ENCODE data around the gene PLEKHM2.

The PLEKHM2 gene

GRCh38 chr1:15708486-15709137 lies 24.5 kb downstream of the PLEKHM2 start:
- Histone ChIP-seq H3K27ac (no peak overlapping the region), H3K4me3 (no peak overlapping the region)
- no peak for TF ChIP-seq CTCF (IDR thresholded peaks at IDR 0.05)
- DNase-seq (ENCODE audit: low spot score) = no peak

- Histone ChIP-seq H3K4me3 (no peak overlapping the region), H3K27ac (no peak overlapping the region)
- DNase-seq (ENCODE audit: low spot score) = no peak
- TF ChIP-seq CTCF (IDR thresholded peaks at IDR 0.05) = no peak
Observed at GRCh38 chr1:15709226-15709625, 25.1 kb downstream of the PLEKHM2 start.

GRCh38 chr1:15712168-15712567 lies 28.0 kb downstream of the PLEKHM2 start:
- no peak for TF ChIP-seq CTCF (IDR thresholded peaks at IDR 0.05)
- Histone ChIP-seq H3K27ac (no peak overlapping the region), H3K4me3 (no peak overlapping the region)
- DNase-seq (ENCODE audit: low spot score) = no peak

GRCh38 chr1:15714406-15715136 lies 30.5 kb downstream of the PLEKHM2 start:
- no peak for DNase-seq (ENCODE audit: low spot score)
- Histone ChIP-seq H3K27ac (peak overlapping the region; percentile 33 to 61), H3K4me3 (no peak overlapping the region)
- no peak for TF ChIP-seq CTCF (IDR thresholded peaks at IDR 0.05)

- H3K4me3 ChIP-seq = no peak overlapping the region
- H3K27ac ChIP-seq = no peak overlapping the region
Observed at GRCh38 chr1:15717418-15718125, 33.5 kb downstream of the PLEKHM2 start.

GRCh38 chr1:15718199-15718601 lies 34.1 kb downstream of the PLEKHM2 start:
- DNase-seq (ENCODE audit: low spot score) = no peak
- H3K27ac ChIP-seq = no peak overlapping the region
- no peak for TF ChIP-seq CTCF (IDR thresholded peaks at IDR 0.05)
- no peak overlapping the region for H3K4me3 ChIP-seq

More at GRCh38 chr1:15717418-15718125, 33.5 kb downstream of the PLEKHM2 start:
- TF ChIP-seq CTCF (IDR thresholded peaks at IDR 0.05) = no peak
- no peak for DNase-seq (ENCODE audit: low spot score)
